ENCODE data around the gene ATP8A2.

Gene ATP8A2

GRCh38 chr13:25733696-25734435 lies 362.1 kb downstream of the ATP8A2 start:
- DNase-seq: no peak

- no peak for DNase-seq
These were observed 366.8 kb downstream of the ATP8A2 start for GRCh38 chr13:25738342-25739196.

- no peak for DNase-seq
These were observed 367.6 kb downstream of the ATP8A2 start for GRCh38 chr13:25739376-25739775.

DNA sequence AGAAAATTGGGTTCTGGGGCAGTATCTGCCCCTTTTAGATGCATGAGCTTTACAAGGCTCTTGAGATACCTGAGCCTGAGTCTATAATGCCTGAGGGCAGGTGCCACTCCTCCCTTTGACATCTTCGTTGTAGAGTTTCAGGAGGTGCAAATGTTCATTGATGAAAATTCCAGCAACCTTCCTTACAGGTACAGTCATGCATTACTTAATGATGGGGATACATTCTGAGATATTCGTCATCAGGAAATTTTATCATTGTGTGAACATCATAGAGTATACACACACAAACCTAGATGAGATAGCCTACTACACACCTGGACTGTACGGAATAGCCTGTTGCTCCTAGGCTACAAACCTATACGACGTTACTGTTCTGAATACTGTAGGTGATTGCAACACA lies 370.0 kb downstream of the ATP8A2 start:
- no peak for DNase-seq

GRCh38 chr13:25742220-25742619 lies 370.4 kb downstream of the ATP8A2 start:
- DNase-seq: no peak

DNA sequence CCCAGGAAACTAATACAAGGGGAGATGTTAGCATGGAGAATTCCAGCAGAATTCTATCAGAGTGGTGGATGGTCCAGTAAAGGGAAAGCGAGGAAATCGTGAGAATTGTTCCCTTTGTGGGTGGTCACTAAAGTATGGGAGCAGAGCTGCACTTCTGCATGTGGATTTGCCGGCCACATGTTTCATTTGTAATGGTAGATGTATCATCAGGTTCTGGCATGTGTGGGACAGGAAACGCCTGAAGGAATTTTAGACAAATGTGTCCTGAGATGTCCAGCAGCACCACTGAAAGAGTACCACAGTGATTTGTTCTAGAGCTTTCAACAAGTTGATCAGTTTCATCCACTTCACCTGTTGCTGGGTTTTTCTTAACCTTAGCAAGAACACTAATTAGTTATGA lies 371.6 kb downstream of the ATP8A2 start:
- DNase-seq: no peak

- no peak for DNase-seq
These were observed 372.4 kb downstream of the ATP8A2 start for GRCh38 chr13:25744178-25744577.

DNA sequence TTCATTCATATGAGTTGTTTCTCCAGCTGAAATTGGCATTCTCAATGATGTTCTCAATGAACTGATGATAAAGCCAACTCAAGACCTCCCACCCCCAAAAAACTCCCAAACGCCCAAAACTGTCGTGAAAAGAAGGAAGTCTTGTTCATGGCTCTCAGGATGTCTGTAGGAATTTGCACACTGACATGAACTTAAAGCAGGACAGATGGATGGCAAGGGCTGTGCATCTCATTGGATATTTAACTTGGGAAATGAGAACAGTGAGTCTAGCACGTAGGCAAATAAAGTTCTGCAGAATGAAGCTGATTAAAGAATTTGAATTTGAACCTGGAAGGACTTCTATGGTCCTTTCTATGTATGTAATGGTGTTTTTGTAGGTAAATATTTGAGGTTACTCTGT lies 374.4 kb downstream of the ATP8A2 start:
- no peak for DNase-seq

- DNase-seq: no peak
These were observed 381.3 kb downstream of the ATP8A2 start for GRCh38 chr13:25752957-25753551.

DNA sequence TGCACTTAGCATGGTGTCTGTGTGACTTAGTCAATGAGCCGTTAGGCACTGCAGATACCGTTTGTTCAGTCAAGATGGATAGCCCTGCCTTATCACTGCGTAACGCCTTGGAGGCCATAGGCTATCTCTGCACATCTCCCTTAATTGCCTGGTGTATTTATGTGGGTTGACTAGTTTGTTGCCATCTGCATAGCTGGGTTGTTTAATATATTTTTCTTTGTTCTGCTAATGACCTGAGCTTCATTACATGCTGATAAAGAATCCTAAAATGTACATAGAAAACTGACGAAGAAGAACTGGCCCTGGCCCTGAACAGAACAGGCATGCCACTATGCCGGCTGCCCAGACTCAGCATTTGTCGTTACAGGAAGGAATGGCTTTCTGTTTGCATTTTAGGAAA lies 382.2 kb downstream of the ATP8A2 start:
- DNase-seq: no peak

- no peak for DNase-seq
These were observed 384.5 kb downstream of the ATP8A2 start for GRCh38 chr13:25756251-25756650.

- no peak for DNase-seq
These were observed 385.1 kb downstream of the ATP8A2 start for GRCh38 chr13:25756912-25757311.

- no peak for DNase-seq
These were observed 389.3 kb downstream of the ATP8A2 start for GRCh38 chr13:25761041-25761440.

GRCh38 chr13:25762281-25762680 lies 390.5 kb downstream of the ATP8A2 start:
- DNase-seq: no peak

DNA sequence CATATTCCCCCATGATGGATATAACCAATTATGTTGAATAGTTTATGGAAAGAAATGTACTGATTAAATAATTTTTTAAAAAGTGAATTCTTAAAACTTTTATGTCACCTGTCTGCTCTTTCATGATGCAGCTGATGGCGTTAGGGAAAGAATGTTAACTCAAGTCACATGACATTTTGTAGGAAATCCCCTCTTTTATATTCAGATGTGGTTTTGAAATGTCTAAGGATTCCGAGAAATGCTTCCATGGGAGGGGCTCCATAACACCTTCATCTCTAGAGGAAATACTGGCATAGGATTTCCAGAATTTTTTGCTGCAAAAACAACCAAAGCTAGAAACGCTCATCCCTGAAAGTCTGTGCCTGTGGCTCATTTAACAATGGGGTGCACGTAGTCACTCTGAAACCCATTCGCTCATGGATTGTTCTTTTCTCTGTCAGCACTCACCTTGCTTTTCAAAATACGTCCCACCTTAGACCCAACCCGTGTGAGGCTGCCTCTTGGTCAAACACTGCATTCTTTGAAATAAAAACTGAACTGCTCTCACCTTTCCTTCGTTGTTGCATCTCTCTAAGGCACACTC lies 391.1 kb downstream of the ATP8A2 start:
- DNase-seq: peak in 1 of 2 donors; percentile 37

DNA sequence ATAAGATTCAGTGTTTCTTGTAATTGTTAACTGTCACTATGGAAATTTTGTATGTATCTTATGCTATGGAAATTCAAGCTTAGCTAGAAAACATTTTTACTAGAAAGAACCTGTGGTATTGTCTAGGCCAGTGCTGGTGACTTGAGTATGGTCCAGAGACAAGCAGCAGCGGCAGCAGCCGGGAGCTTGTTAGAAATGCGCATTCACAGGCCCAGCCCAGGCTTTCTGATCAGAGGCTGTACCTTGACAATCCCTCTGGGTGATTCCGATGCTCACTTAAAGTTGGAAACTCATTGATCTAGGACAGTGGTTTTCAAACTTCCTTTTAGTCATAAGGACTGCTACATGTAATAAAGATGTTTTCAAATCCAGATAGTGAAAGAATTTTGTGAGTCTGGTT lies 392.6 kb downstream of the ATP8A2 start:
- DNase-seq: no peak

- no peak for DNase-seq
These were observed 393.5 kb downstream of the ATP8A2 start for GRCh38 chr13:25765266-25765665.

- DNase-seq: no peak
These were observed 394.8 kb downstream of the ATP8A2 start for GRCh38 chr13:25766576-25766975.

DNA sequence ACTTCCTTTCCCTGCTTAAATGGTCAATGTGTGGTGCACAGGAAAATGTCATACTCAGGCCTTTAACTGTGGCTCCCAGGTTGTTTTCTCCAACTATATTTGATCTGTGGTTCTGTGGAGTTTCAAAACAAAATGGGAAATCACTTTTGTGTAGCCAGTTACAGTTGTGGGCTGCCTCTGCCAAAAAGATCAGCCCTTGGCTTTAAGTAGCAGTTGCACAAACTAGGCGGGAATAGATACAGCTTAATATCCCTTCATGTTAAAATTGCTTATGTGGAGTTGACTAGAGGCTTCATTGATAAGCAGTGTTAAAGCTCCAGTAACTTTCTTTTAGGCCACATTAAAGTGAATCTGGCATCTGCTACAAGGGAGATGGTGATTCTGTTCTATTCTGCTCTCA lies 395.2 kb downstream of the ATP8A2 start:
- DNase-seq: no peak

GRCh38 chr13:25768376-25768775 lies 396.6 kb downstream of the ATP8A2 start:
- no peak for DNase-seq

DNA sequence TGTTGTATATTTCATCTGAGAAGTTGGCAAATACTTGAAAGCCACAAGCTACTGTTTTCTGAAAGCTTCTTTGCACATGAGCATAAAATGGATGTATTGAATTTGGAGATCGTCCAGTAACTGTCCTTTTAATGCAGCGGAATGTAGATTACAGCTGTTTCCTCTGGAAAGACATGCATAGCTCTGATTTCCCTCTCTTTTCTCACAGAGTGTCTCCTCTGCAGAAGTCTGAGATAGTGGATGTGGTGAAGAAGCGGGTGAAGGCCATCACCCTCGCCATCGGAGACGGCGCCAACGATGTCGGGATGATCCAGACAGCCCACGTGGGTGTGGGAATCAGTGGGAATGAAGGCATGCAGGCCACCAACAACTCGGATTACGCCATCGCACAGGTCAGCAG lies 397.1 kb downstream of the ATP8A2 start:
- no peak for DNase-seq

- DNase-seq: no peak
These were observed 398.8 kb downstream of the ATP8A2 start for GRCh38 chr13:25770601-25771000.

DNA sequence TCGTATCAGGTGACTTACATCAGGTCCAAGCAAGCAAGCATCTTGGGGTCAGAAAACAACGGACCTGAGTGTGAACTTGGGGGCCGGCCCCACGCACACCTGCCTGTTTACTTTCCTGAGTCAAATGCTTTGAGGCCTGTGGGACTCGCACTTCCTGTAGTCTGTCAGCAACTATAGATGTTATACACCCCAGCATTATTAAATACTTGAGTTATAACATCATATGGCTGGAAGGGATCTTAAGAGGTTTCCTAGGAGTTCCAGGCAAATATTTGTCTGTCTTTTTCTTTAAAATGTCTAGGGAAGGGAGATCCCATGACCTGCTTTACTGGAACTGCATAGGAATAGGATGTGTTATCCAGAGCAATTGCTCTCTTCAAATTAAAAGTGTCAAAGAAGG lies 399.4 kb downstream of the ATP8A2 start:
- DNase-seq: no peak

Data from CD4-positive, alpha-beta T cell treated with Interferon alpha-2 for 1 hour (primary cell).